ENCODE measurements around the gene TFRC.
"Not testable (repeated sequence)": the region's sequence is repeated elsewhere in the genome, so short reads cannot be mapped to it uniquely, and the experiment has no call there.

TFRC gene

GRCh38 chr3:196075013-196075412 is 6.9 kb downstream of the TFRC start:
- Histone ChIP-seq H3K36me3 (replicated peaks) (peaks cover 32% of the 10 kb centered on the region), H3K27ac (no peak overlapping the region), H3K4me3 (ENCODE audit: low read depth, low read length) (no peak overlapping the region), H3K27me3 (replicated peaks) (no peaks in the 10 kb centered on the region)
- TF ChIP-seq, protein P1, sequence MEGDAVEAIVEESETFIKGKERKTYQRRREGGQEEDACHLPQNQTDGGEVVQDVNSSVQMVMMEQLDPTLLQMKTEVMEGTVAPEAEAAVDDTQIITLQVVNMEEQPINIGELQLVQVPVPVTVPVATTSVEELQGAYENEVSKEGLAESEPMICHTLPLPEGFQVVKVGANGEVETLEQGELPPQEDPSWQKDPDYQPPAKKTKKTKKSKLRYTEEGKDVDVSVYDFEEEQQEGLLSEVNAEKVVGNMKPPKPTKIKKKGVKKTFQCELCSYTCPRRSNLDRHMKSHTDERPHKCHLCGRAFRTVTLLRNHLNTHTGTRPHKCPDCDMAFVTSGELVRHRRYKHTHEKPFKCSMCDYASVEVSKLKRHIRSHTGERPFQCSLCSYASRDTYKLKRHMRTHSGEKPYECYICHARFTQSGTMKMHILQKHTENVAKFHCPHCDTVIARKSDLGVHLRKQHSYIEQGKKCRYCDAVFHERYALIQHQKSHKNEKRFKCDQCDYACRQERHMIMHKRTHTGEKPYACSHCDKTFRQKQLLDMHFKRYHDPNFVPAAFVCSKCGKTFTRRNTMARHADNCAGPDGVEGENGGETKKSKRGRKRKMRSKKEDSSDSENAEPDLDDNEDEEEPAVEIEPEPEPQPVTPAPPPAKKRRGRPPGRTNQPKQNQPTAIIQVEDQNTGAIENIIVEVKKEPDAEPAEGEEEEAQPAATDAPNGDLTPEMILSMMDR (IDR thresholded peaks at IDR 0.05; ENCODE audit: low read depth, low read length, missing control alignments) = no peak
- in situ Hi-C loops (cut with HindIII; ENCODE audit: low pct_ligation_motif_present, low sequenced_read_pairs) = no loop called here
- no peak for DNase-seq

GRCh38 chr3:196073255-196073753 is 8.6 kb downstream of the TFRC start:
- Histone ChIP-seq H3K36me3 (replicated peaks) (peaks cover 36% of the 10 kb centered on the region), H3K27ac (no peak overlapping the region), H3K27me3 (replicated peaks) (no peaks in the 10 kb centered on the region), H3K4me3 (ENCODE audit: low read depth, low read length) (no peak overlapping the region)
- peak; percentile 32 for DNase-seq
- in situ Hi-C loops (cut with HindIII; ENCODE audit: low pct_ligation_motif_present, low sequenced_read_pairs) = no loop called here
- TF ChIP-seq, protein P1 (IDR thresholded peaks at IDR 0.05; ENCODE audit: low read depth, low read length, missing control alignments) = peak; percentile 90

- DNase-seq = no peak
- no peaks in the 10 kb centered on the region for H3K27me3 ChIP-seq (replicated peaks)
- no peak overlapping the region for H3K4me3 ChIP-seq (ENCODE audit: low read depth, low read length)
- in situ Hi-C loops (cut with HindIII; ENCODE audit: low pct_ligation_motif_present, low sequenced_read_pairs) = no loop called here
- TF ChIP-seq, protein P1 (IDR thresholded peaks at IDR 0.05; ENCODE audit: low read depth, low read length, missing control alignments) = no peak
- H3K36me3 ChIP-seq (replicated peaks) = peaks cover 43% of the 10 kb centered on the region
- no peak overlapping the region for H3K27ac ChIP-seq
These were observed 9.6 kb downstream of the TFRC start for GRCh38 chr3:196072313-196072712.

GRCh38 chr3:196068812-196069211 is 13.1 kb downstream of the TFRC start:
- in situ Hi-C loops (cut with HindIII; ENCODE audit: low pct_ligation_motif_present, low sequenced_read_pairs); H3K27ac ChIP-seq; DNase-seq; H3K4me3 ChIP-seq (ENCODE audit: low read depth, low read length); H3K27me3 ChIP-seq (replicated peaks): not testable (repeated sequence)
- H3K36me3 ChIP-seq (replicated peaks) = peaks cover 55% of the 10 kb centered on the region

DNA sequence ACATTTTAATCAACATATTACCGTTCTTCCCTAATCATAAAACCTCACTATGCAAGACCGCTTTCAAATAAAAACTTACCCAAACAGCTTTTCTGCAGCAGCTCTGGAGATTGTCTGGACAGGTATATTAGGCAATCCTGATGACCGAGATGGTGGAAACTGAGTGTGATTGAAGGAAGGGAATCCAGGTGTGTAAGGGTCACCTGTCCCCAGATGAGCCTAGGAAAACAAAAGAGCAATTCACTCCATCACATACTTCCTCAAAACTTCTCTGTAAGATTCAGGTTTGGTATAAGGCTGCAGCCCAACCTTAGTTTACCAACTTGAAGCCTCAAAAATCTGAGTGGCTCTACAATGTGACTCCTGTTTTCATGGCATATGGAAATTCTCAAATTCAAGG is 14.5 kb downstream of the TFRC start:
- no peak overlapping the region for H3K27ac ChIP-seq
- peaks cover 58% of the 10 kb centered on the region for H3K36me3 ChIP-seq (replicated peaks)
- no peak overlapping the region for H3K4me3 ChIP-seq (ENCODE audit: low read depth, low read length)
- no peak for DNase-seq
- TF ChIP-seq, protein P1 (IDR thresholded peaks at IDR 0.05; ENCODE audit: low read depth, low read length, missing control alignments) = no peak
- in situ Hi-C loops (cut with HindIII; ENCODE audit: low pct_ligation_motif_present, low sequenced_read_pairs) = no loop called here
- no peaks in the 10 kb centered on the region for H3K27me3 ChIP-seq (replicated peaks)

DNA sequence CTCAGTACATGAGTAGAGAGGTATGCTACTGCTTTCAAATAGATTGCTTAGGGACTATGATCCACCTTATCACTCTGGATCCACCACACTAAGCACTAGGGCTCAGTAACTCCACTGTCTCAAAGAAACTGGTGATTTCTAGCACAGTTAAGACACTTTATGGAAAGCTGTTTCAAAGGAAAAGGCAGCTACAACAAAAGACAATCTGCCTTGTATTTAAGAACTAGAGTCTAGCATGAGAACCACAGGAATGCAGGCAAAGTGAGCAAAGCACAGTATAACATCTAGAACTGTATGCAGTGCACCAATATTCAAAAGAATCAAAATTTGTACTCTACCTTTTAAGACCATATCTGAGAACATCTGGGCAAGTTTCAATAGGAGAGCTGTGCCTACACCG is 17.9 kb downstream of the TFRC start:
- TF ChIP-seq, protein P1 (IDR thresholded peaks at IDR 0.05; ENCODE audit: low read depth, low read length, missing control alignments) = no peak
- DNase-seq = no peak
- Histone ChIP-seq H3K4me3 (ENCODE audit: low read depth, low read length) (no peak overlapping the region), H3K36me3 (replicated peaks) (peaks cover 54% of the 10 kb centered on the region), H3K27ac (peak overlapping the region; percentile 33), H3K27me3 (replicated peaks) (no peaks in the 10 kb centered on the region)
- in situ Hi-C loops (cut with HindIII; ENCODE audit: low pct_ligation_motif_present, low sequenced_read_pairs) = no loop called here

Measured in brain microvascular endothelial cell (primary cell).